H1 (cell line): ENCODE measurements around the gene NUAK1. TPM values are rescaled to one million over a fixed set of nuclear protein-coding genes. Genes with fewer than 3 reads are reported as not detected.
A peak's percentile ranks its signal among the peaks of the same experiment; 100 is the strongest.

Experiments
- CREB1 ChIP-seq: IDR thresholded peaks from 2 replicates; pipeline ENCODE4 v1.6.1; 2012; ENCODE audit warnings: inconsistent platforms
- NRF1 ChIP-seq: IDR thresholded peaks from 2 replicates; pipeline ENCODE4 v1.6.1; 2011; ENCODE audit warnings: mild to moderate bottlenecking, low read depth, low read length, improper control_type of control experiment
- POLR2A ChIP-seq, 2 experiments: IDR thresholded peaks; 1 replicate in 1 of 2; 2 replicates in 1 of 2; pipeline ENCODE4 v1.6.1; 2011; ENCODE audit warnings: low read depth in 2 of 2, low read length in 2 of 2, mild to moderate bottlenecking in 2 of 2; ENCODE audit errors: control extremely low read depth in 1 of 2
- SP1 ChIP-seq: IDR thresholded peaks from 2 replicates; pipeline ENCODE4 v1.6.1; 2011; ENCODE audit warnings: low read depth, low read length
- TBP ChIP-seq: IDR thresholded peaks from 2 replicates; pipeline ENCODE4 v1.6.1; 2011; ENCODE audit warnings: low read depth, low read length, improper control_type of control experiment
- YY1 ChIP-seq: IDR thresholded peaks from 2 replicates; pipeline ENCODE4 v1.6.1; 2011; ENCODE audit warnings: low read depth, mild to moderate bottlenecking, low read length
- polyA plus RNA-seq, 7 experiments: library from polyadenylated mRNA; depleted of rRNA in 3 of 7; stranded (reverse) in 5 of 7; unstranded in 2 of 7; fragments of >200 nt in 5 of 7; fragments of 200-250 nt in 2 of 7; gene quantifications; 1 replicate in 5 of 7; 2 replicates in 1 of 7; 4 replicates in 1 of 7; pipeline versions ENCODE4 v1.2.1 to v1.2.3, GENCODE V29; 2011 to 2013; ENCODE audit warnings: missing spikeins in 2 of 7, mixed read lengths in 2 of 7
- total RNA-seq: library from RNA; stranded (reverse); fragmentation: NEBNext Ultra II Directional; extraction: Animal tissue kit (Norgen Biotek cat#: 25700); gene quantifications from 2 replicates; pipeline ENCODE4 v1.2.1, GENCODE V29; 2021

Gene NUAK1
- total and polyA plus RNA-seq, 2 of the 8 experiments (the other 6 are each of a cell fraction or from before 2014, with no cell fraction given): 6.7 to 18.2 TPM

DNA sequence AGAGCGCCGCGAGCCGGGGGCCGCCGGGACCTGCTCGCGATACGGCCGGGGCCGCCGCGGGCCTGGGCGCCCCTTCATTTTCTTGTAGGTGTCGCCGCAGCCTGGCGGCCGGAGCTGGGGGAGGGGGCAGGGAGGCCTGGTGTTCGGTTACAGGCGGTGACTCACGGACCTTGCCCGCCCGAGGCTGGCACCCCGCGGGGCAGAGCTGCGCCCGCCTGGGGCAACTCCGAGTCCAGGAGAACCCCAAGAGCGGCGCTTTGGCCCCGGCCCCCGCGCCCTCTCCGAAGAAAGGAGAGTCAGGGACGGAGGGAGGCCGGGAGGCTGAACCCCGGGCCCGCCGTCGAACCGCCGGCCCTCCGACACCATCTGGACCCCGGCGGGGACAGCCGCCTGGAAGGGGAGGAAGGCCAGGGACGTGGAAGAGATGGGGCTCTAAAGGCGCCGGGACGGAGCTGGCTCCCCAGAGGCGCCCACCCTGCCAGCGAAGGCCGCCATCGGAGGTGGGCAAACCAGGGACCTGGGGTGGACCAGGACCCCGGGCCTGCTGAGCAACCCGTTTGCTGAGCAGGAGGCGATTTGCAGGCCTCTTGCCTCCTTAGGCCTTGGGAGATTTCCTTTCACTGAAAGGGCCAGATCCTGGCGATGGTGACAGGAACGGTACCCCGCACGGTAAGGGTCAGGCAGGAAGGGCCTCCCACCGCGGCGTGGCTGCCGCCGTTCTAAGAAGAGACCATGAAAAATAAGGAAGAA, 843 bp upstream of the NUAK1 start (continued):
- TF ChIP-seq POLR2A (IDR thresholded peaks at IDR 0.05; ENCODE audit: control extremely low read depth in 1 of 2, low read depth in 2 of 2, low read length in 2 of 2) (peak; percentile 69 to 82), TBP (peak; percentile 15; the same call in 1 of the 2 replicates), NRF1 (no peak), SP1 (peak; percentile 46; the same call in 1 of the 2 replicates), CREB1 (0 out of 2 replicates have a peak, but pooled peaks have one; percentile 24), YY1 (peak; percentile 72; the same call in 1 of the 2 replicates)
